ENCODE results near the gene RPL38.

RPL38 gene

GRCh38 chr17:74211141-74211911 is 7.8 kb downstream of the RPL38 start:
- DNase-seq, result no peak

GRCh38 chr17:74211912-74212208 is 8.4 kb downstream of the RPL38 start:
- no peak for DNase-seq

DNA sequence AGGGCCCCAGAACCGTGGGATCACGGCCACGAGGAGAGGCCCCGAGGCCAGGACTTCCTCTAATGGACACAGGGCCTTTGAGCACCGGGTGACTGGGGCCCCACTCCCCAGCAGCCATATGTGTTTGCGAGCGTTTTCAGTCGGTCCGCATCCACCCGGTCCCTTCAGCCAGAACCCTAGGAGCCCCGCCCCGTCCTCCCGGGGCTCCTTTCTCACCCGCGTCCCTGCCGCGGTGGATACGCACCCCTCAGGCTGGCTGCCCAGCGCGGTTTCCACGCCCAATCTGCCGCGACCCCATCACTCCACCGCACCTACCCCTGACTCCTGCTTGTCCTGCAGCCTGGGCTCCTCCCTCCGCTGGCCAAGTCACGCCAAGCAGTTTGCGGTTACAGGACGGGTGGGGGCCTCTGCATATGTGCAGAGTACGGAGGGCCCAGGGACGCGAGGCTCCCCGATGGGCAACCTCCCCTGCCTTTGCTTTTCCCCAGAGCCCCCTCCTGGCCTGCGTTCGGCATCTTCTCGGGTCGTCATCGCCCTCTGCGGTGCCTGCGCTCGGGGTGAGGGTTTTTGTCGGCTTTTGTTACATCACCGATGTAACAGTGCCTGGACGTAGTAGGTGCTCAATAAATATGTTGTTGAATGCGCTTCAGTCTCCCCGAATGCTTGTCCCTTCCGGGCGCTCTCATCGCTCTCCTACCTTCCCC is 8.9 kb downstream of the RPL38 start:
- DNase-seq, result no peak

DNA sequence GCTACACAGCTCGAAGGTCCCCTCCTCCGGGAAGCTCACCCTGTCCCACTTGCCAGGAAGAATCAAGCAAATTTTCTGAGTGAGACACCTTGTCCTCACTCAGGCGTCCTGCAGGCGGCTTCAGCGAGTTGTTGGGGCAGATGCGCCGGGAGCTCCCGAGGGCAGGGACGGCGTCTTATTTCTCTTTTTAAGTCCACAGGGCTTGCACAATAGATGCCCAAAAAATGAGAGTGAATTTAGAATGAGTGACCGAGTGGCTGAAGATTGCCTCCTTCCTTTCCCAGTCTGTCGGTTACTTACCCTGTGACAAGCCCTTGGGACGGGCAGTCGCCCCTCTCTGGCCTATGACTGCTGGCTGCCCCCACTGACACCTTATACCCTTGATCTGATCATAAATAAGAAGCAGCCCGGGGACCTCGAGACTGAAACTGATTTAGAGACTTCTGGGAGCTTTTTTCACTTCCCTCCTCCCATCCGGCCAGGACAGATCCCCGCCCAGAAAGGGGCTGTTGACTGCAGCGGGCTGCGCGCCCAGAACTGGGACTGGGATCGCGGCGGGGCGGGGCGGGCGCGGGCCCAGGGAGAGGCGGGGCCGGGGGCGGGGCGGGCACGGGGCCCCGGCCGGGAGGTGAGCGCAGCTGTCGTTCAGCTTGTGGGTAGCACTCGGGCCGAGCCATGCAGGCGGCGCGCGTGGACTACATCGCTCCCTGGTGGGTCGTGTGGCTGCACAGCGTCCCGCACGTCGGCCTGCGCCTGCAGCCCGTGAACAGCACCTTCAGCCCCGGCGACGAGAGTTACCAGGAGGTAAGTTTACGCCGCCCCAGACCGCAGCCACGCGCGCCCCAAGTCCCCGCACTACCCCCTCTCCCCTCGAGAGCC is 9.7 kb downstream of the RPL38 start, which contains the start of gene TTYH2:
TTYH2 (plus strand) TSS at position 659 of the 879 bp plus-strand sequence; CDS start at position 676, 17 bp downstream.
- DNase-seq, result peak; percentile 62

- DNase-seq, result no peak
Measured at GRCh38 chr17:74213861-74214391, 10.4 kb downstream of the RPL38 start.

- no peak for DNase-seq
Measured at GRCh38 chr17:74214484-74215341, 11.2 kb downstream of the RPL38 start.

DNA sequence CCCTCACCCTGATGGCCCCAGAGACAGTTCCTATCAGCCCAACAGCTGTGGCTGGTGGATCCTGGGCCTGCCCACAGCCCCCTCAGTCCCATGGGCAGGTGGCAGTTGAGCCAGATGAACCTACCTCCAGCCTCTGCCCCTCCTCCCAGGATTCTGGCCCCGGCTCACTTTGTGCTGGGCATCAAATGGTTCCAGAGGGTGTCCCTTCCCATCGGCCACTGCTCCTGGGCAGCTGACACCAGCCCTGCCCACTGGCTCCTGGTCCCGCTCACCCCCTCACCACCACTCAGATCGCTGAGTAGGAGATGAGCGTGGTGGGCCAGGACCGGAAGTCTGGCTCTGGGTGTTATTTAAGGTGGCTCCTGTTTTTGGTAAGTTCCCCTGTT is 11.9 kb downstream of the RPL38 start:
- DNase-seq, result no peak

GRCh38 chr17:74216505-74216904 is 13.0 kb downstream of the RPL38 start:
- DNase-seq, result no peak

DNA sequence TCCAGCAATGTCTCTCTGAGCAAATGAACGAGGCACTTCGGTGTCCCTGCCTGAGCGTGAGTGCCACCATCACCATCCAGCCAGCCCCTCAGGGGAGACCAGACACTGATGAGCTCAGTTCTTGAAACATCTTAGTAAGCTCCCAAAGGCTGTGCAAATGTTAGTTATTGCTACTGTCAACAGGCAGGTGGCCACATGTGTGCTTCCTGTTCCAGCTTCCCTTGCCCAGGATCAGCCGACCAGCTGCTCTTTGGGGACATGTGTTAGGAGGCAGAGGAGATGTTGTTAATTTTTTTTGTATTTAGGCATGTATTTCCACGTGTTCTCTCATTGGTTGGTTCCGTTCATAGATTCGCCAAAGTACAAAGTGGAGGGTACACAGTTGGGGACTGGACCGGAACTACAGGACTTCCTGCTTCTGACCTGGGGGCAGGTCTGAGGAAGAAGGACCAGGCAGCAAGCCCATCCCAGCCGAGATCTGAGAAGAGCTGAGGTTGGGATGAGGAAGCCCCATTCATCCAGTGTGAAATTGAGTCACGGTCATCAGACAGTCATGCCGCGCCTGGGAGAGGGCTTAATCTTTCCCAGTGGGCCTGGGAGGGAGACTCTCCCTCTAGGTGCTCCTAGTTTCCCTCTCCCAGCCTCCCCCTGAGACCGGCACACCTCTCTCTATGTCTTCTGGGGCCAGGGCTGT is 13.7 kb downstream of the RPL38 start:
- DNase-seq, result no peak

- DNase-seq, result no peak
Measured at GRCh38 chr17:74217888-74218287, 14.4 kb downstream of the RPL38 start.

DNA sequence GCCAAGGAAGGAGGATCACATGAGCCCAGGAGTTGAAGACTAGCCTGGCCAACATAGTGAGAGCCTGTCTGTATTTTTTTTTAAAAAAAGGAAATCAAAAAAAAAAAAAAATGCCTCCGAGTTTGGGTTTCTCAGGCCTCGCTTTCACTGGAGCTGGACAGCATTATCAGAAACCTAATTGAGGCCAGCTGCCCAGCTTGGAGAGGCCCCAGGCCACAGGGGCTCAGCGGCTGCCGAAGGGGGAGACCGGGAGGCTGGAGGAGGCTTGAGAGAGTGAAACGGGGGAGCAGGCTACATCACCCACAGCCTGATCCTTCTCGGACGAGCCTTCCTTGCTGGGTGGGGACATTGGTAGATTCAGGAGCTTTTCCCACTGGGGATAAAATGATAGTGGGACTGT is 15.0 kb downstream of the RPL38 start:
- no peak for DNase-seq

GRCh38 chr17:74219576-74220133 is 16.2 kb downstream of the RPL38 start:
- no peak for DNase-seq

- DNase-seq, result no peak
Measured at GRCh38 chr17:74220219-74220618, 16.7 kb downstream of the RPL38 start.

GRCh38 chr17:74220946-74221818 is 17.7 kb downstream of the RPL38 start:
- no peak for DNase-seq

- DNase-seq, result no peak
Measured at GRCh38 chr17:74222399-74222798, 18.9 kb downstream of the RPL38 start.

DNA sequence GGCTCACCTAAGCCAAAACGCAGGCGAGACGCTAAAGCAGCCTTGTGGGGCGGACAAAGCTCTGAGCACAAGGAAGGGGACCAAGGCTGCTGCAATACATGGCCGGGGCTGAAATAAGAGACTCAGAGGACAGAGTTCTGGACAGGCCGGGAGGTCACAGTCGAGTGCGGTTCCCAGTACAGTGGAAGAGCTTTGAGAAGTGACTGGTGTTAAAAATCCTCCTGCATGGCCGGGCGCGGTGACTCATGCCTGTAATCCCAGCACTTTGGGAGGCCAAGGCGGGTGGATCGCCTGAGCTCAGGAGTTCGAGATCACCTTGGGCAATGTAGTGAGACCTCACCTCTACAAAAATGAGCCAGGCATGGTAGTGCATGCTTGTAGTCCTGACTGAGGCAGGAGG is 20.4 kb downstream of the RPL38 start:
- DNase-seq, result no peak

DNA sequence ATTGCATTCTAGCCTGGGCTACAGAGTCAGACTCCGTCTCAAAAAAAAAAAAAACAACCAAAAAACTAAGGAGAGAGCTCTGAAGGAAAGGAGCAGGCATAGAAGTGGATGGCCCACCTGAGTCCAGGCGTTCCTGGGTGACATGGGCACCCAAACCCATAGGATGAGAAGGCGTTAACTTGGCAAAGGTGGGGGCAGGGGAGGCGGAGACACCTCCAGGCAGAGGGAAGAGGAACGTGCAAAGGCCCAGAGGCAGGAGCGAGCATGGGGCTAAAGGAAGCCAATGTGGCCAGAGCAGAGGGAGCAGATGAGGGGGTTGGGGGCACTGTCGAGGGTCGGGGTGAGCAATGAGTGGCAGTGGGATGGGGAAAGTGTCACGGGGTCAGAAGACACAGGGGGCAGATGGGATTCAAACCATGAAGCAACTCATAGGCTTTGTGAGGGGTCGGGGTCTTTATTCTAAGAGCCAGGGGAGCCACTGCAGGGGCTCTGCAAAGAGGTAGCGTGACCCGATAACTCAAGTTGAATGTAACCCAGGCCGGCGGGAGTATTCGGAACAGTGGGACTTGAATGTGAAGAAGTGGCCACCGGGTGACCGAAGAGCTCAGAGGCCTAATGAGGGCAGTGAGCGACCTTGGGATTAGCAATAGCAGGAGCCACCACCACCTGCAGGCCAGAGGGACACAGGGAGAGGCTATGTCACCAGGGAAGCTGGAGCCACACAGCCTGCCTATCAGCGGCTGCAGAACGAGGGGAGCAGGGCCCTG is 21.7 kb downstream of the RPL38 start:
- no peak for DNase-seq

DNA sequence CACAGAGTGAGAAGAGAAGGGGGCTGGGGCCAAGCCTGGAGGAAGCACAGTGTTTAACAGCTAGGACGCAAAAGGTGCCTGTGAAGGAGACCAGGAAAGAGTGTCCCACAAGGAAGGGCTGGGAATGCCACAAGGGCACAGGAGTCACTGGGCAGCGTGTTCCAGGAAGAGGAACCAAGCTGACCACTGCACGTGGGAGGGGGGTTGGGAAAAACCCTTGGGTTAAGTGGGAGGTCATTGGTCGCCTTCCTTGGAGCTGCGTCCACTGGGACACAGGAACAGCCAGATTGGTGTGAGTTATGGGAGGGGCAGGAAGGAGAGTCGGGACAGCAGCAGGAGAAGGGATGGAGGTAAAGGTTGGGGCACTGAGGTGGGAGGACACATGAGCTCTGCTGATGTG is 22.8 kb downstream of the RPL38 start:
- no peak for DNase-seq

GRCh38 chr17:74227271-74228080 is 24.0 kb downstream of the RPL38 start:
- DNase-seq, result no peak
